ENCODE results near the gene RTCB. TPM values are rescaled to one million over a fixed set of nuclear protein-coding genes. Genes with fewer than 3 reads are reported as not detected.

Gene RTCB
- total RNA-seq, 2 donors from 2014 or later, result 87.2 to 117 TPM

- ATAC-seq, result peak; percentile 63
- DNase-seq, result no peak
These were observed 63.9 kb downstream of the RTCB start for GRCh38 chr22:32348031-32348611.

GRCh38 chr22:32343941-32344340, 68.1 kb downstream of the RTCB start:
- intact Hi-C loops (cut with DNase I, micrococcal nuclease), result no loop called here
- ATAC-seq (no peak), DNase-seq (no peak)

More at GRCh38 chr22:32348031-32348611, 63.9 kb downstream of the RTCB start:
- intact Hi-C loops (cut with DNase I, micrococcal nuclease), result no loop called here

- ATAC-seq (no peak), DNase-seq (no peak)
- intact Hi-C loops (cut with DNase I, micrococcal nuclease), result no loop called here
These were observed 69.1 kb downstream of the RTCB start for GRCh38 chr22:32342977-32343376.

GRCh38 chr22:32341122-32341740, 70.8 kb downstream of the RTCB start:
- intact Hi-C loops (cut with DNase I, micrococcal nuclease), result no loop called here
- no peak for DNase-seq
- ATAC-seq, result no peak

- ATAC-seq, result no peak
- no peak for DNase-seq
These were observed 71.6 kb downstream of the RTCB start for GRCh38 chr22:32340411-32340810.

GRCh38 chr22:32339190-32340012, 72.6 kb downstream of the RTCB start:
- no peak for DNase-seq
- ATAC-seq, result no peak
- intact Hi-C loops (cut with DNase I, micrococcal nuclease), result no loop called here

More at GRCh38 chr22:32340411-32340810, 71.6 kb downstream of the RTCB start:
- intact Hi-C loops (cut with DNase I, micrococcal nuclease), result no loop called here

GRCh38 chr22:32338757-32339156, 73.3 kb downstream of the RTCB start:
- intact Hi-C loops (cut with DNase I, micrococcal nuclease), result no loop called here
- ATAC-seq, result no peak
- no peak for DNase-seq

Other genes starting within 250 kb of the RTCB start
- under 1 TPM in 1 of 2 donors, not detected in 1; 0.17 TPM for gene RFPL2, start 207.2 kb downstream of the RTCB start, total RNA-seq
- under 1 TPM in 1 of 2 donors, not detected in 1; 0.42 TPM for gene SLC5A4, start 156.9 kb downstream of the RTCB start, total RNA-seq
- gene RFPL3, start 54.4 kb downstream of the RTCB start, total RNA-seq, result not detected
- gene BPIFC, start 52.2 kb upstream of the RTCB start, total RNA-seq, result not detected
- 10 to 100 TPM; 66.9 to 84.2 TPM for gene FBXO7, start 62.6 kb upstream of the RTCB start, total RNA-seq

All from left colon (tissue), 2 donors.